Measurements from ENCODE around the gene PTPRM. TPM values are rescaled to one million over a fixed set of nuclear protein-coding genes. Genes with fewer than 3 reads are reported as not detected.

The PTPRM gene
- polyA plus RNA-seq, 1 donor (not counting 4 experiments of a cell fraction or from before 2014, with no cell fraction given) = 54.5 TPM

GRCh38 chr18:8124232-8125146 lies 557.4 kb downstream of the PTPRM start:
- Histone ChIP-seq H3K9me1 (ENCODE audit: control insufficient read depth, extremely low read depth, insufficient read depth, low read length) (no peaks in the 10 kb centered on the region), H3K4me2 (ENCODE audit: control insufficient read depth, extremely low read depth, insufficient read depth, low read depth, low read length) (peak overlapping the region; percentile 41)
- dilution Hi-C loops (cut with MboI; ENCODE audit: extremely low pct_ligation_motif_present, low sequenced_read_pairs) = no loop called here

GRCh38 chr18:8130096-8130495 lies 563.0 kb downstream of the PTPRM start:
- Histone ChIP-seq H3K9me3 (ENCODE audit: control insufficient read depth, low read depth, low read length) (no peaks in the 10 kb centered on the region), H4K20me1 (ENCODE audit: control insufficient read depth, extremely low read depth, insufficient read depth, low read length) (no peaks in the 10 kb centered on the region), H3K4me1 (ENCODE audit: control insufficient read depth, extremely low read depth, insufficient read depth, low read length) (peaks cover 7% of the 10 kb centered on the region), H3K36me3 (ENCODE audit: control insufficient read depth in 2 of 2, extremely low read depth in 1 of 2, insufficient read depth in 2 of 2, low read length in 2 of 2) (no peaks in the 10 kb centered on the region), H3K4me2 (ENCODE audit: control insufficient read depth, extremely low read depth, insufficient read depth, low read depth, low read length) (no peak overlapping the region), H3K9ac (ENCODE audit: control insufficient read depth, extremely low read depth, insufficient read depth, low read length) (no peak overlapping the region), H3K9me1 (ENCODE audit: control insufficient read depth, extremely low read depth, insufficient read depth, low read length) (no peaks in the 10 kb centered on the region), H3K27ac (ENCODE audit: control insufficient read depth, insufficient read depth, low read length) (no peak overlapping the region), H2AFZ (ENCODE audit: control insufficient read depth, low read length) (no peak overlapping the region), H3K4me3 (ENCODE audit: control insufficient read depth in 2 of 3, extremely low read depth in 1 of 3, insufficient read depth in 2 of 3, low read depth in 1 of 3, low read length in 3 of 3) (no peak overlapping the region), H3K79me2 (ENCODE audit: control insufficient read depth, insufficient read depth, low read length) (no peaks in the 10 kb centered on the region), H3K27me3 (ENCODE audit: control insufficient read depth, extremely low read depth, insufficient read depth, low read length) (no peaks in the 10 kb centered on the region)
- TF ChIP-seq EZH2 (IDR thresholded peaks at IDR 0.05; ENCODE audit: low read length) (no peak), CTCF (optimal IDR thresholded peaks at IDR 0.05 in 1 of 3, IDR thresholded peaks at IDR 0.05 in 1 of 3, conservative IDR thresholded peaks at IDR 0.05 in 1 of 3; ENCODE audit: extremely low read depth in 1 of 3, insufficient read depth in 2 of 3, low read length in 3 of 3) (no peak)
- FAIRE-seq (no peak), DNase-seq (ENCODE audit: low read depth, low spot score) (no peak)
- dilution Hi-C loops (cut with MboI; ENCODE audit: extremely low pct_ligation_motif_present, low sequenced_read_pairs) = no loop called here

More at GRCh38 chr18:8124232-8125146, 557.4 kb downstream of the PTPRM start:
- no peak overlapping the region for H3K4me3 ChIP-seq (ENCODE audit: control insufficient read depth in 2 of 3, extremely low read depth in 1 of 3, insufficient read depth in 2 of 3, low read depth in 1 of 3, low read length in 3 of 3)
- H3K36me3 ChIP-seq (ENCODE audit: control insufficient read depth in 2 of 2, extremely low read depth in 1 of 2, insufficient read depth in 2 of 2, low read length in 2 of 2) = no peaks in the 10 kb centered on the region
- peaks cover 25% of the 10 kb centered on the region for H3K4me1 ChIP-seq (ENCODE audit: control insufficient read depth, extremely low read depth, insufficient read depth, low read length)
- TF ChIP-seq EZH2 (IDR thresholded peaks at IDR 0.05; ENCODE audit: low read length) (no peak), CTCF (optimal IDR thresholded peaks at IDR 0.05 in 1 of 3, IDR thresholded peaks at IDR 0.05 in 1 of 3, conservative IDR thresholded peaks at IDR 0.05 in 1 of 3; ENCODE audit: extremely low read depth in 1 of 3, insufficient read depth in 2 of 3, low read length in 3 of 3) (no peak)
- H4K20me1 ChIP-seq (ENCODE audit: control insufficient read depth, extremely low read depth, insufficient read depth, low read length) = no peaks in the 10 kb centered on the region
- no peaks in the 10 kb centered on the region for H3K9me3 ChIP-seq (ENCODE audit: control insufficient read depth, low read depth, low read length)
- H3K79me2 ChIP-seq (ENCODE audit: control insufficient read depth, insufficient read depth, low read length) = no peaks in the 10 kb centered on the region
- peak overlapping the region; percentile 33 for H3K27ac ChIP-seq (ENCODE audit: control insufficient read depth, insufficient read depth, low read length)
- FAIRE-seq (peak; percentile 43), DNase-seq (ENCODE audit: low read depth, low spot score) (no peak)
- no peak overlapping the region for H3K9ac ChIP-seq (ENCODE audit: control insufficient read depth, extremely low read depth, insufficient read depth, low read length)
- no peak overlapping the region for H2AFZ ChIP-seq (ENCODE audit: control insufficient read depth, low read length)
- H3K27me3 ChIP-seq (ENCODE audit: control insufficient read depth, extremely low read depth, insufficient read depth, low read length) = no peaks in the 10 kb centered on the region
